Measurements from ENCODE around the gene CD40.

CD40 gene

DNA sequence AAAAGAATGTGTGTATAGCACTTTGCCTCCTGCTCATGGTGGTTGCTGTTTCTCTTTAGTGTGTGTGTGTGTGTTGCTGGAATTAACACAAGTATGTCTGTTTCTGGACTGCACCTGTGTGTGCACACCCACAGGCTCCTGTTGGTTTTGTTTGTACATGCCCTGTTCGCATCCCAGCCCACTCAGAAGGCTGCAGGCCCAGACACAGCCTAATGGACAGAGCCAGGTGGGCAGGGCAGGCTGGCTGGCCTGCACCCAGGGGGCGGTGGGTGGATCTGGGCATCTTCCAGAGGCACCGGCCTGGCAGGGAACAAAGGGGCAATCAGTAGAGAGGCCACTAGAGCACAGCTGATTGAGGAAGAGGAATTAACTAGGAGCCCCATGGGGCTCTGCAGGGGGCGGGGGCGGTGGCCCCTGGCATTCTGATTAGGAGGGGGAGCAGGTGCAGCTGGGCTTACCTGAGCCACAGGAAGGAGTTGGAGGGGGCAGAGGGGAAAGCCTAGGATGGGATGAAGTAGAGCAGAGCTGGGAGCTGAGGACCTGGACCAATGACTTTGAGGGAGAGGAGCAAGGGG, 21.9 kb downstream of the CD40 start:
- Mint-ChIP-seq H3K4me3 (no peak overlapping the region), H3K4me1 (ENCODE audit: low read depth) (no peaks in the 10 kb centered on the region), H3K36me3 (ENCODE audit: low read depth) (no peaks in the 10 kb centered on the region), H3K27ac (no peak overlapping the region), H3K9me3 (no peaks in the 10 kb centered on the region), H3K27me3 (ENCODE audit: low read depth) (peaks cover 28% of the 10 kb centered on the region)

DNA sequence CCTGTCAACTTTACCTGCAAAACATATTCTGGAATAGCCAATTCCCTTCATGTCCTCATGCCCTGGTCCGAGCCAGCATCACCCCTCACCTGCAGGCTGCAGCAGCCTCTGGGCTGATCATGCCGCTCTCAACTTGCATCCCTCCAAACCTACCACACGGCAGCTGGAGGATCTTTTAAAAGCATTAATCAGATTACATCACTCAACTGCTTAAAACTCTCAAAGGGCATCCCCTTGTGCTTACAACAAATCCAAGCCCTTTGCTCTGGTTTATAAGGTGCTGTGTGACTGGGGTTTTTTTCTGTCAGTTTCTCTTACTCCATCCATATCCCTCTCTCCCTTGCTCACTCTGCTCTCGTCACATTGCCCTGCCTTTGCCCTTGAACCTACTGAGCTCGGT, 24.0 kb downstream of the CD40 start:
- H3K4me1 Mint-ChIP-seq (ENCODE audit: low read depth), result no peaks in the 10 kb centered on the region
- peaks cover 20% of the 10 kb centered on the region for H3K27me3 Mint-ChIP-seq (ENCODE audit: low read depth)
- H3K27ac Mint-ChIP-seq, result no peak overlapping the region
- no peak overlapping the region for H3K4me3 Mint-ChIP-seq
- H3K36me3 Mint-ChIP-seq (ENCODE audit: low read depth), result no peaks in the 10 kb centered on the region
- no peaks in the 10 kb centered on the region for H3K9me3 Mint-ChIP-seq

DNA sequence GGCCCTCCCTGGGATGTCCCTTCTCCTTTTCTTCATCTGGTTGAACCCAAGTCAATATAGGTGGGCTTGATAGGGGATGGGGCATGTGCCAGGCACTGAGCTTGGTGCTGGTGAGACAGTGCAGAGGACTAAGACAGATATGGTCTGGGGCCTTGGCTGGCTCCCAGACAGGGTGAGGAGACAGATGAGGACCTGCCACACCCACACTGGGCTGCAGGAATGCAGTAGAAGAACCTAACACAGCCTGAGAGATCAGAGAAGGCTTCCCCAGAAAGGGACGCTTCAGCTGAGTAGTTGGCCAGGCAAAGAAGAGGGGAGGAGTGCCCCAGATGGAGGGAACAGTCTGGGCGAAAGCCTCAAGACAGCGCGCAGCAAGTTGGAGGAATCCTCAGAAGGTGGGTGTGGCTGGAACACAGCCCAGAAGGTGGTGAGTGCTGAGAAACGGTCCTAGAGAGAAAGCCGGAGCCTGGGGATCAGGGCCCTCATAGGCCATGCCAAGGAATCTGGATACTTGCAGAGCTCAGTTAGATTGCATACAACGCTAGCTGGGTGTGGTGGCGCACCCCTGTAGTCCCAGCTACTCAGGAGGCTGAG, 26.4 kb downstream of the CD40 start:
- Mint-ChIP-seq H3K4me1 (ENCODE audit: low read depth) (no peaks in the 10 kb centered on the region), H3K36me3 (ENCODE audit: low read depth) (no peaks in the 10 kb centered on the region), H3K27me3 (ENCODE audit: low read depth) (peaks cover 20% of the 10 kb centered on the region), H3K4me3 (no peak overlapping the region), H3K9me3 (no peaks in the 10 kb centered on the region), H3K27ac (no peak overlapping the region)

DNA sequence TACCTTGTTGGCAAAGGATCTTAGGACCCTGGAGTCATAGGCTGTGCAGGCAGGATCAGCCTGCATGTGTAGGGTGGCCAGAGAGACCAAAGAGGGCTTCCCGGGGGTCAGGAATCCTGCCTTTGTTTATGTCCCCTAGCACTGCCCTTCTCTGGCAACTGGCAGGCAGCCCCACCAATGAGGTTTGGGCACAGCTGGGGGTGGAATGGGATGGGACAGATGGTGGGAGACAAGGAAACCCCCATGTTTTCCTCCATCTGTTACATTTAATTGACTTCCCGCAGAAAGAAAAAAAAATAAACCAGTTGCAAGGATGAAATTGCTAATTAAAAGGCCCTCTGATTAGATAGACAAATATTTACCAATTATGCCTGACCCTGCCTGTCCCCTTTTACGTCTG, 27.6 kb downstream of the CD40 start:
- H3K27ac Mint-ChIP-seq, result no peak overlapping the region
- no peak overlapping the region for H3K4me3 Mint-ChIP-seq
- peaks cover 20% of the 10 kb centered on the region for H3K27me3 Mint-ChIP-seq (ENCODE audit: low read depth)
- H3K4me1 Mint-ChIP-seq (ENCODE audit: low read depth), result no peaks in the 10 kb centered on the region
- no peaks in the 10 kb centered on the region for H3K9me3 Mint-ChIP-seq
- H3K36me3 Mint-ChIP-seq (ENCODE audit: low read depth), result no peaks in the 10 kb centered on the region

DNA sequence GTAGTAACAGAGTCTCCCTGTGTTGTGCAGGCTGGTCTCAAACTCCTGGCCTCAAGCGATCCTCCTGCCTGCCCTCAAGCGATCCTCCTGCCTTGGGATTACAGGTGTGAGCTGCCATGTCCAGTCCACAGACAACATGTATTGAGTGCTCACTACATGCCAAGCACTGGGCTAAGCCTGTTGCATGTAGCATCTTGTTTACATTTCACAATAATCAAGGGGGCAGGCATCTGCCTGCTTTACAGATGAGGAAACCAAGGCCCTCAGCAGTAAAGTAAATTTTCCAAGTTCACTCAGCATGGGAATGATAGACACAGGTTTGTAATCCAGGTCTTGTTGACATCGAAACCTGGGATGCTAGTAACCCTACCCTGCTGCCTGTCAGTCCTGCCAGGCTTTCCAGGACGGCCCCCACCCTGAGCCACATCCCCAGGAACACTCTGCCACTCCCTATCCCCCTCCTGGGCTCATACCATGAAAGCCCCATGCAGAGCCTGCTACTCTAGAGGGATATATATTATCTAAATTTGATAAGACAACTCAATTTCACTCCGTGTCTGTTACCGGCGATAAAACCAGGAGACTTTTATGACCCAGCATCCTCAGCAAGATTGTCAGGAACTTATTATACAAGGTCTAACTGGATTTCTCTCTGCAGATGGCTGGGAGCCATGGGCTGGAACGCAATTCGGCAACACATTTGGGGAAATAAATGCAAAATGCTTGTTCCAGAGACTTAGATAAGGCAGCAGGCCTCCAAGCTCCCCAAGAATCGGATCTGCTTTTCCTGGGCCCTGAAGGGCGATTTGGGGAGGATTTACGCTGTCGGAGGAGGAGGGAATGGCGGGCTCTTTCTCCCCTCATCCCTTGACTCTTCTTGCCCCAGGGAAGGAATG, 30.4 kb downstream of the CD40 start:
- no peaks in the 10 kb centered on the region for H3K4me1 Mint-ChIP-seq (ENCODE audit: low read depth)
- H3K27ac Mint-ChIP-seq, result no peak overlapping the region
- H3K4me3 Mint-ChIP-seq, result no peak overlapping the region
- H3K27me3 Mint-ChIP-seq (ENCODE audit: low read depth), result no peaks in the 10 kb centered on the region
- H3K36me3 Mint-ChIP-seq (ENCODE audit: low read depth), result no peaks in the 10 kb centered on the region
- no peaks in the 10 kb centered on the region for H3K9me3 Mint-ChIP-seq

DNA sequence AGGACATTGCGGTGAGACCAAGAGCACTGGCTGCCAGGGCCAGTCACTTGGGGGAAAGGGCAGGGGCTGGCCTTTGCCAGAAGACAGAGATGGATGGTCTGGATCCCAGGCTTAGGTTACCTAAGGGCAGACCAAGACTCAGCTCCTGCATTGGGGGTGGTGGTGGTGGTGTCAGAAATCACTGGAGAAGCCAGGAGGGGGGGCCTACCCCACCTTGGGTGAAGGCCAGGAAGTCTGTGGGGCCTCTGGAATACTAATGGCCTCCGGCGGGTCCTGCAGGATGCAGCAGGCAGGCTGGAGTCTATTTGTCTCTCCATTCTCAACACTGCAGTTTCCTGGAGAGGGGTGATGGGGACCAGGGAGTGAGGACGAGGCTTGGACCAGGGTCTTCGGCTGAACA, 32.8 kb downstream of the CD40 start:
- Mint-ChIP-seq H3K27ac (no peak overlapping the region), H3K36me3 (ENCODE audit: low read depth) (no peaks in the 10 kb centered on the region), H3K27me3 (ENCODE audit: low read depth) (peaks cover 4% of the 10 kb centered on the region), H3K9me3 (no peaks in the 10 kb centered on the region), H3K4me3 (no peak overlapping the region), H3K4me1 (ENCODE audit: low read depth) (no peaks in the 10 kb centered on the region)

DNA sequence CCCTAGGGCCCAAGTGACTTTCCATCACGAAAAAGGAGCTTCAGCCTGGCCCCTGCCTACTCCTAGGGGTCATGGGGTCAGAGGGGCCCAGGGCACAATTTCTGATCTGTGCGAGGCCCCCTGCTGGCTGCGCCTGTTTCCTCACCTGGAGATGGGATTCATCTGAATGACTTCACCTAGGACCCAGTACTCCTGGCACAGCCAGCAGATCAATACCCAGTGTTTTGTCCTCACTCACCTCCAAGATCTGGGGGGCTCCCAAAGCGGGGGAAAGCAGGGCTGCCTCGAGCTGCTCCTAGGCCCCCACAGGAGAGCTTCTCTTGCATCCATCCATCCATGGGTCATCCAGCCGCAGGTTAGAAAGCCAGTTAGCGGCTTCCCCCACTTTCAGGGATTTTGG, 33.8 kb downstream of the CD40 start:
- Mint-ChIP-seq H3K4me1 (ENCODE audit: low read depth) (no peaks in the 10 kb centered on the region), H3K27me3 (ENCODE audit: low read depth) (peaks cover 4% of the 10 kb centered on the region), H3K36me3 (ENCODE audit: low read depth) (no peaks in the 10 kb centered on the region), H3K9me3 (no peaks in the 10 kb centered on the region), H3K4me3 (no peak overlapping the region), H3K27ac (no peak overlapping the region)

DNA sequence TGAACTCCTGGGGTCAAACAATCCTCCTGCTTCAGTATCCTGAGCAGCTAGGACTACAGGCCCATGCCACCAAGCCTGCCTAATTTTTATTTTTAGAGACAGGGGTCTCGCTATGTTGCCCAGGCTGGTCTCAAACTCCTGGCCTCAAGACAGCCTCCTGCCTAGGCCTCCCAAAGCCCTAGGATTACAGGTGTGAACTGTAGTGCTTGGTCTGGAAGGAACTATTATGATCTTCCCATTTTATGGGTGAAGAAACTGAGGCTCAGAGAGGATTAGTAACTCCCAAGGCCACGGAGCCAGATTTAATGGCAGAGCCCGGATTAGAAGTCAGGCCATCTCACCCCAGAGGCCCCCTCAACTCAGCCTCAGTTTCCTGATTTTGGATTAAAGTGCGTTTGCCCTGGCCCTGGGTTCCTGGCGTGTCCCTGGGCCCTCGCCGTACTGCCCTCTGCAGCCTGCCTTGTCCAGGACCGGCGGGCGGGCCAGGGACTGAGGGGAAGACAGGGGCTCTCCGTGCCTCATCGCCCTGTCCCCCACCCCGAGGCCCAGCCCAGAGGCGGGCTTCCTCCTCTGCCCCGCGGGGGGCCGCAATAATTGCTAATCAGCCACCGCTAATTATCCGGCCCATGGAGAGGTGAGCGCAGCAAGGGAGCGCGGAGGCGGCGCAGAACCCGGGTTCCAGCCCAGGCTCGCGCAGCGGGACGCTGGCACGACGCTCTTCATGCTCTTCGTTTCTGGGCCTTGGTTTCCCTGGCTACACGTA, 34.9 kb downstream of the CD40 start:
- Mint-ChIP-seq H3K9me3 (no peaks in the 10 kb centered on the region), H3K4me1 (ENCODE audit: low read depth) (no peaks in the 10 kb centered on the region), H3K36me3 (ENCODE audit: low read depth) (no peaks in the 10 kb centered on the region), H3K27ac (no peak overlapping the region), H3K27me3 (ENCODE audit: low read depth) (peaks cover 4% of the 10 kb centered on the region), H3K4me3 (no peak overlapping the region)

DNA sequence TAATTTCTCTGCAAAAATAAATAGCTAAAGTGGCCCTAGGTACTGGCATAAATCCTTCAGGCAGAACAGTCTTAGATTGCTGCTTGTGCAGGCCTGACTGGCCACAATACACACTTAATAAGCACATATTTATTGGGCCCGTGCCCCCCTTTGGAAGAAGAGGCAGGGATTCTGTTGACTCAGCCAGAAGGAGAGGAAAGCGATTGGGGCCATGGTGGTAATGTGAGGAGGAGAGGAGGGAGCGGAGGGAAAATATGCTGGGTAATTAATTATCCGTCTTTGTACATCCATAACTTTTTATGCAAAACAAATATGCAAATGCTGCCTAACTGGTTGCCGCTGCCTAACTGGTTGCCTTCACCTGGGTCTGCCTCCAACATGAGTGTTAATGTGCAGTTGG, 36.2 kb downstream of the CD40 start:
- Mint-ChIP-seq H3K4me1 (ENCODE audit: low read depth) (no peaks in the 10 kb centered on the region), H3K27ac (no peak overlapping the region), H3K4me3 (no peak overlapping the region), H3K36me3 (ENCODE audit: low read depth) (no peaks in the 10 kb centered on the region), H3K27me3 (ENCODE audit: low read depth) (peaks cover 7% of the 10 kb centered on the region), H3K9me3 (no peaks in the 10 kb centered on the region)

DNA sequence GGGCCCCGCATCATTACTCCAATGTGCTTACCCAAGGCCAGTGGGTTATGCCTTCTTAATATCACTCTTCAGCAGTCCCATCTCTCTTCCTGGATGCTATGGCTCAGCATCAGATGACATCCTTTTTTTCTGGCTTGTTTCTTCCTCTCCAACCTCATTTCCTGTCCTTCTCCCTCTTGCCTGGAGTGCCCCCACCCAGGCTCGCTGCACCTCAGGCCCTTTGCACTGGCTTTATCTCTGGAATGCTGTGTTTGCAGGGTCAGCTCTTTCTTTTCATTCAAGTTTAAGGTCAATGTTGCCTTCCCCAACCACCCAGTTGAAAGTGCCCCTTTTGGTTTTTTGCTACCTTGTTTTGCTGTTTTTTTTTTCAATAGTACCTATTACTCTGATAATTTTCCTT, 36.7 kb downstream of the CD40 start:
- H3K9me3 Mint-ChIP-seq, result no peaks in the 10 kb centered on the region
- H3K4me3 Mint-ChIP-seq, result no peak overlapping the region
- H3K27ac Mint-ChIP-seq, result no peak overlapping the region
- H3K4me1 Mint-ChIP-seq (ENCODE audit: low read depth), result no peaks in the 10 kb centered on the region
- peaks cover 7% of the 10 kb centered on the region for H3K27me3 Mint-ChIP-seq (ENCODE audit: low read depth)
- H3K36me3 Mint-ChIP-seq (ENCODE audit: low read depth), result no peaks in the 10 kb centered on the region

DNA sequence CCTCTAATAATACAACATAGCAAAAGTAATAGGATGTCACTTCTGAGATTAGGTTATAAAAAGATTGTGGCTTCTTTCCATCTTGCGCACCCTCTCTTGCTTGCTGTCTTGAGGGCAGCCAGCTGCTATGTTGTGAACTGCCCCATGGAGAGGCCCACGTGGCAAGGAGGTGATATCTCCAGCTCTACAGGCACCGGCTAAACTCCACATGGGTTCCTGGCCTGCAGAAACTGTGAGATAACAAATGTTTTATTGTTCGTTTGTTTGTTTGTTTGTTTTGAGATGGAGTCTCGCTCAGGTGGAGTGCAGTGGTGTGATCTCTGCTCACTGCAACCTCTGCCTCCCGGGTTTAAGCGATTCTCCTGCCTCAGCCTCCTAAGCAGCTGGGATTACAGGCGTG, 38.0 kb downstream of the CD40 start:
- Mint-ChIP-seq H3K4me3 (no peak overlapping the region), H3K36me3 (ENCODE audit: low read depth) (no peaks in the 10 kb centered on the region), H3K27me3 (ENCODE audit: low read depth) (peaks cover 7% of the 10 kb centered on the region), H3K27ac (no peak overlapping the region), H3K4me1 (ENCODE audit: low read depth) (no peaks in the 10 kb centered on the region), H3K9me3 (no peaks in the 10 kb centered on the region)

DNA sequence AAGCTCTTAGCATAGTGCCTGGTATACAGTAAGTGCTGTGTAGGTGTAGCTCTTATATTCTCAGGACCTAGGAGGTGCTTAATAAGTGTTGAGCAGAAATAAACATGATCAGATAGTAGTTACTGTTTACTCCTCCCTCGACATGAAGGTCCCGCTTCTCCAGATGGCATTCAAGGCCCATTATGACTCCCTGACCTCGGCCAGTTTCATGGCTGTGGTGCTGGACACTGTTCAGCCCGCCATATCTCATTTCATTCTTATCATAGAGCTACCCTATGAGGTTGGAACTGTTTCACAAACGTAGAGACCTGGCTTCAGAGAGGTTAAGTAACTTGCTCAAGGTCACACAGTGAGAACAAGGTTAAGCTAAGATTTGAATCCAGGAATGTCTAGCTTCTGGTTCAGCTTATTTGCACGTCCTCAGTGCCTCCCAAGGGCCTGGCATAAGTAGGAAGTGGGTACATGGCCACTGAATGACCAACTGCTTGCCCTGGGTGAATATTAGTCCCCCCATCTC, 39.0 kb downstream of the CD40 start:
- Mint-ChIP-seq H3K27ac (no peak overlapping the region), H3K4me1 (ENCODE audit: low read depth) (no peaks in the 10 kb centered on the region), H3K27me3 (ENCODE audit: low read depth) (peaks cover 7% of the 10 kb centered on the region), H3K36me3 (ENCODE audit: low read depth) (no peaks in the 10 kb centered on the region), H3K4me3 (no peak overlapping the region), H3K9me3 (no peaks in the 10 kb centered on the region)

DNA sequence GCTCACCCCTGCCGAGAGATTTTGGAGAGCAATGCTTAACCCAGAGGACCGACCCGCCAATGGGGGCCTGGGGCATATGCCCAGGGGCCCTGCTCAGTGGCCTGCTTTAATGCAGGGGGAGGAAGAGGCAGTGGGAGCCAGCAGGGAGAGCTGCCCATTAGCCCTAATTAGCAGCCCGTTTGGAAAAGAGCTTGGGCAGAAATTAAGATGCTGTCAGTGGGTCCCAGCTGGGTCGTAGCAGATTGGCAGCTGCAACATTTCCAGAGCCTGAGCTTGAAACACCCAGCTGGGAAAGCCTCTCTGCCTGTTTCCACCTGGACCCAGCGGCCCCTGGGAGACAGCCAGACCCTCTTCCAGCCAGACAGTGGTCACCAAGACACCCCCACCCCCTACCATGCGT, 39.5 kb downstream of the CD40 start:
- Mint-ChIP-seq H3K27ac (no peak overlapping the region), H3K27me3 (ENCODE audit: low read depth) (peaks cover 7% of the 10 kb centered on the region), H3K36me3 (ENCODE audit: low read depth) (no peaks in the 10 kb centered on the region), H3K4me3 (no peak overlapping the region), H3K9me3 (no peaks in the 10 kb centered on the region), H3K4me1 (ENCODE audit: low read depth) (no peaks in the 10 kb centered on the region)

DNA sequence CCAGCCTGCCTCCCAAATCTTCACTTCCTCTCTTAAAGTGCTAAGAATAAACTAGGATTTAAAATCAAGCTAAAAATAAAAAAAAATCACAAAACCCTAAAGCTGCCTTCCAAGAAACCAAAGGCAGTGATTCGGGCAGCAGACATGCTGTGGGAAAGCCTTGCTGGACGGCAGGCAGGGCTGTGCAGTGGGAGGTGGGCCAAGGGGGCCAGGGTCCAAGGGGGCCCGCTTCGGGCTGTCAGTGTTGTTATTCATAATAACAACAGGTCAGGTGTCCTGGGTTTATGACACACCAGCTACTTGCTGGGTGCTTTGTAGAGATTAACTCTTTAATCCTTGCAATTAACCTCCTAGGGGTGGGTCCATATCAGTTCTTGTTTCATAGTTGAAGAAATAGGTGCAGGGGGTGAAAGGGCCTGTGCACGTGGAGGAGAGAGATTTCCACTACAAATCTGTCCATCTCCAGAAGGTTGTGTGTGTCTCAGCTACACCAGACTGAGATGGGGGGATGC, 40.4 kb downstream of the CD40 start:
- Mint-ChIP-seq H3K27ac (no peak overlapping the region), H3K27me3 (ENCODE audit: low read depth) (peaks cover 7% of the 10 kb centered on the region), H3K9me3 (no peaks in the 10 kb centered on the region), H3K4me1 (ENCODE audit: low read depth) (no peaks in the 10 kb centered on the region), H3K36me3 (ENCODE audit: low read depth) (no peaks in the 10 kb centered on the region), H3K4me3 (no peak overlapping the region)

Data from T-helper 1 cell treated with Interleukin-12 subunit alpha and Interleukin-12 subunit beta and Interleukin-4 antibody, amounts not matched to agents 30 μg/mL and 1 μg/mL, for 36 hours (primary cell).